HepG2 (cell line): ENCODE measurements around the gene CARD19. TPM values are rescaled to one million over a fixed set of nuclear protein-coding genes. Genes with fewer than 3 reads are reported as not detected.

Experiments
- ATAC-seq: fragments of 200-7000 bp; cut with Tn5 transposase; 3 replicates; pipeline ENCODE4 v1.9.1; 2020; ENCODE audit warnings: mild to moderate bottlenecking, moderate library complexity
- BruUV-seq: library from RNA; stranded (reverse); fragments of 400-500 nt; replicated peaks from 2 replicates; lab custom pipeline; 2021; lab: Mats Ljungman, UMichigan
- CTCF ChIA-PET: fragments of 300-600 bp; formaldehyde crosslinking; extraction: SDS; loops from one replicate; lab custom pipeline; 2021; ENCODE audit warnings: low total read pairs, inconsistent platforms, low intra/inter-chr PET ratio; lab: Yijun Ruan, JAX
- POLR2A ChIA-PET: fragments of 350-600 bp; sonication (Branson Sonifier 250); formaldehyde crosslinking; loops from one replicate; lab custom pipeline; 2020; ENCODE audit warnings: antibody characterized with exemption, inconsistent platforms; lab: Yijun Ruan, JAX
- DNase-seq: peaks from one replicate; pipeline ENCODE4 v3.0.0-alpha.2; 2015; ENCODE audit warnings: low spot score
- FAIRE-seq: peaks from 3 replicates; lab custom pipeline; 2011; peaks lifted over from hg19 to GRCh38; lab: Jason Lieb, UNC
- H2AFZ ChIP-seq: one replicate; pipeline ENCODE4 v1.6.1; 2011; ENCODE audit warnings: low read length, inconsistent platforms
- H3K27ac ChIP-seq: fragments of 300-600 bp; 3 replicates; pipeline ENCODE4 v1.8.0; 2011; ENCODE audit warnings: mixed run types, mild to moderate bottlenecking, mixed read lengths, low read length, inconsistent platforms; ENCODE audit not compliant: insufficient read depth; ENCODE audit errors: extremely low read length
- H3K27me3 ChIP-seq, 2 experiments: fragments of 200-600 bp in 1 of 2; 2 replicates in 1 of 2; 3 replicates in 1 of 2; pipeline versions ENCODE4 v1.6.0 to v1.8.0; 2011; ENCODE audit warnings: low read length in 2 of 2, mild to moderate bottlenecking in 2 of 2, moderate library complexity in 2 of 2, inconsistent platforms in 1 of 2; ENCODE audit not compliant: insufficient read depth in 2 of 2, control insufficient read depth in 1 of 2
- H3K36me3 ChIP-seq, 2 experiments: fragments of 200-600 bp in 1 of 2; replicated peaks in 1 of 2; 2 replicates in 1 of 2; 3 replicates in 1 of 2; pipeline versions ENCODE4 v1.5.1 to v1.8.0; 2011; ENCODE audit warnings: low read length in 2 of 2, inconsistent platforms in 1 of 2; ENCODE audit not compliant: insufficient read depth in 2 of 2, control insufficient read depth in 1 of 2
- H3K4me1 ChIP-seq: 2 replicates; pipeline ENCODE4 v1.5.1; 2012; ENCODE audit warnings: low read length, inconsistent platforms; ENCODE audit not compliant: insufficient read depth
- H3K4me2 ChIP-seq: 2 replicates; pipeline ENCODE4 v1.6.0; 2011; ENCODE audit warnings: low read depth, low read length, inconsistent platforms
- H3K4me3 ChIP-seq, 3 experiments: fragments of 200-600 bp in 1 of 3; sonication (generic), shearing (Covaris generic) in 1 of 3; replicated peaks in 1 of 3; 2 replicates each; pipeline ENCODE4 v1.5.1; 2011 to 2016; ENCODE audit warnings: low read length in 3 of 3, inconsistent platforms in 2 of 3, low read depth in 2 of 3, mild to moderate bottlenecking in 2 of 3, control low read depth in 1 of 3, mixed read lengths in 1 of 3; ENCODE audit not compliant: insufficient read depth in 1 of 3
- H3K79me2 ChIP-seq: one replicate; pipeline ENCODE4 v1.6.1; 2011; ENCODE audit warnings: low read length, inconsistent platforms; ENCODE audit not compliant: insufficient read depth
- H3K9ac ChIP-seq: 2 replicates; pipeline ENCODE4 v1.6.0; 2011; ENCODE audit warnings: mild to moderate bottlenecking, low read depth, low read length, inconsistent platforms; ENCODE audit not compliant: insufficient read depth
- H3K9me3 ChIP-seq: 2 replicates; pipeline ENCODE4 v1.5.1; 2012; ENCODE audit warnings: mild to moderate bottlenecking, low read length
- H4K20me1 ChIP-seq: 2 replicates; pipeline ENCODE4 v1.6.0; 2011; ENCODE audit warnings: inconsistent platforms, mild to moderate bottlenecking, low read length, moderate library complexity; ENCODE audit not compliant: insufficient read depth
- AGO2 ChIP-seq: fragments of 200-400 bp; formaldehyde crosslinking; optimal IDR thresholded peaks from 2 replicates; pipeline ENCODE3; 2017; ENCODE audit warnings: mild to moderate bottlenecking, low read depth, low read length, moderate library complexity
- ASH2L ChIP-seq: fragments of 300-600, 200-600 bp; sonication (generic); IDR thresholded peaks from 2 replicates; pipeline ENCODE4 v1.7.0; 2017; ENCODE audit warnings: low read depth, mild to moderate bottlenecking, moderate library complexity, mixed read lengths, low read length; ENCODE audit not compliant: insufficient read length
- CCAR2 ChIP-seq: fragments of 200-400 bp; formaldehyde crosslinking; optimal IDR thresholded peaks from 2 replicates; pipeline ENCODE3; 2018; ENCODE audit warnings: low read depth, mild to moderate bottlenecking, low read length, moderate library complexity
- HHEX ChIP-seq: IDR thresholded peaks from 2 replicates; pipeline ENCODE4 v1.6.1; 2016; ENCODE audit warnings: control low read depth
- HMGA1 ChIP-seq: sonication (generic); formaldehyde crosslinking; conservative IDR thresholded peaks from 2 replicates; pipeline ENCODE4 v1.4.0; 2020; ENCODE audit warnings: missing genetic modification reagents
- JDP2 ChIP-seq: sonication (generic); formaldehyde crosslinking; IDR thresholded peaks from 2 replicates; pipeline ENCODE4 v1.8.1; 2022; ENCODE audit warnings: missing genetic modification reagents, borderline replicate concordance
- PAWR ChIP-seq: sonication (generic); formaldehyde crosslinking; IDR thresholded peaks from 2 replicates; pipeline ENCODE4 v1.4.0; 2020; ENCODE audit warnings: missing genetic modification reagents, mild to moderate bottlenecking, borderline replicate concordance
- RFXAP ChIP-seq: sonication (generic); formaldehyde crosslinking; IDR thresholded peaks from 2 replicates; pipeline ENCODE4 v1.4.0; 2020; ENCODE audit warnings: missing genetic modification reagents, borderline replicate concordance
- TARDBP ChIP-seq: sonication (generic); formaldehyde crosslinking; IDR thresholded peaks from 2 replicates; pipeline ENCODE4 v1.8.0; 2022; ENCODE audit warnings: mild to moderate bottlenecking, missing genetic modification reagents
- THAP7 ChIP-seq: sonication (generic); formaldehyde crosslinking; IDR thresholded peaks from 2 replicates; pipeline ENCODE4 v1.8.1; 2023; ENCODE audit warnings: mild to moderate bottlenecking, missing genetic modification reagents
- ZBTB14 ChIP-seq: sonication (generic); formaldehyde crosslinking; IDR thresholded peaks from 2 replicates; pipeline ENCODE4 v1.4.0; 2020; ENCODE audit warnings: missing genetic modification reagents
- ZNF230 ChIP-seq: sonication (generic); formaldehyde crosslinking; IDR thresholded peaks from 2 replicates; pipeline ENCODE4 v1.4.0; 2020; ENCODE audit warnings: mild to moderate bottlenecking, missing genetic modification reagents
- ZNF446 ChIP-seq: sonication (generic); formaldehyde crosslinking; IDR thresholded peaks from 2 replicates; pipeline ENCODE4 v1.5.0; 2020; ENCODE audit warnings: mild to moderate bottlenecking, missing genetic modification reagents
- ZNF781 ChIP-seq: sonication (generic); formaldehyde crosslinking; IDR thresholded peaks from 2 replicates; pipeline ENCODE4 v1.5.1; 2020; ENCODE audit warnings: borderline replicate concordance, mild to moderate bottlenecking, missing genetic modification reagents; ENCODE audit errors: not compliant biosample characterization
- WGBS: methylation state at CpG from one replicate; pipeline ENCODE4 v1.1.6; 2017; ENCODE audit warnings: low lambda C conversion rate; 5-methylcytosine and 5-hydroxymethylcytosine counted together
- in situ Hi-C: cut with HindIII; loops from 2 replicates; pipeline ENCODE4 v1.10.0; 2017; ENCODE audit warnings: low pct_unique_long_range_greater_than_20kb; ENCODE audit not compliant: extremely low pct_ligation_motif_present
- intact Hi-C: fragments of 100-400 bp; cut with micrococcal nuclease; formaldehyde crosslinking; loops from one replicate; pipeline ENCODE4 v1.10.0; 2022; ENCODE audit not compliant: unreplicated experiment
- polyA plus RNA-seq, 8 experiments: library from polyadenylated mRNA; depleted of rRNA in 3 of 8; stranded (reverse) in 7 of 8; unstranded in 1 of 8; fragments of >200 nt; fragmentation: Illumina TruSeq in 4 of 8; extraction: Trizol in 4 of 8; gene quantifications; 2 replicates each; pipeline versions ENCODE4 v1.2.1 to v1.2.3, GENCODE V29; 2011 to 2016; ENCODE audit warnings: low read depth in 4 of 8, missing spikeins in 1 of 8, mixed read lengths in 1 of 8; ENCODE audit not compliant: insufficient read depth in 1 of 8
- total RNA-seq, 5 experiments: library from RNA; depleted of rRNA; stranded (reverse); fragments of >200 nt; fragmentation: Illumina TruSeq; extraction: Trizol; gene quantifications; 2 replicates each; pipeline ENCODE4 v1.2.3, GENCODE V29; 2016; ENCODE audit warnings: low read depth in 1 of 5
- TF ChIP-seq, protein P1 (sequence below): sonication (generic); formaldehyde crosslinking; IDR thresholded peaks from 2 replicates; pipeline ENCODE4 v1.4.0; 2020; ENCODE audit warnings: missing genetic modification reagents

The CARD19 gene
- total and polyA plus RNA-seq, 2 of the 13 experiments (the other 11 are each of a cell fraction or from before 2014, with no cell fraction given) = 18.4 to 47.2 TPM

- 35% methylated on average over 9 of the region's 11 CpGs for WGBS
- H3K36me3 ChIP-seq = no peaks in the 10 kb centered on the region
- no peaks in the 10 kb centered on the region for H4K20me1 ChIP-seq
- no TSS peak for BruUV-seq
- no peak overlapping the region for H2AFZ ChIP-seq
- DNase-seq (no peak), ATAC-seq (no peak), FAIRE-seq (no peak)
- no peak overlapping the region for H3K27ac ChIP-seq
- ChIA-PET CTCF (no interaction called here), POLR2A (no interaction called here)
- no peaks in the 10 kb centered on the region for H3K9me3 ChIP-seq
- in situ Hi-C loops (no loop called here), intact Hi-C loops (no loop called here)
- no peak overlapping the region for H3K4me2 ChIP-seq
- no peak overlapping the region for H3K9ac ChIP-seq
- H3K4me1 ChIP-seq = peaks cover 70% of the 10 kb centered on the region
- H3K27me3 ChIP-seq = peaks cover 1 to 5% of the 10 kb centered on the region in 2 experiments; a peak in 2 of 5 replicates
- H3K4me3 ChIP-seq = no peak overlapping the region; a peak in 1 of 6 replicates
- H3K79me2 ChIP-seq = peaks cover 13% of the 10 kb centered on the region
- TF ChIP-seq ZNF446 (CRISPR knock-in tag) (no peak), AGO2 (no peak), ASH2L (no peak), JDP2 (CRISPR knock-in tag) (no peak), RFXAP (CRISPR knock-in tag) (no peak), PAWR (CRISPR knock-in tag) (no peak), ZNF230 (CRISPR knock-in tag) (no peak), ZBTB14 (CRISPR knock-in tag) (no peak), TARDBP (CRISPR knock-in tag) (no peak), HMGA1 (CRISPR knock-in tag) (no peak), CCAR2 (no peak), ZNF781 (no peak), THAP7 (CRISPR knock-in tag) (no peak), HHEX (CRISPR knock-in tag) (no peak)
- TF ChIP-seq, protein P1, sequence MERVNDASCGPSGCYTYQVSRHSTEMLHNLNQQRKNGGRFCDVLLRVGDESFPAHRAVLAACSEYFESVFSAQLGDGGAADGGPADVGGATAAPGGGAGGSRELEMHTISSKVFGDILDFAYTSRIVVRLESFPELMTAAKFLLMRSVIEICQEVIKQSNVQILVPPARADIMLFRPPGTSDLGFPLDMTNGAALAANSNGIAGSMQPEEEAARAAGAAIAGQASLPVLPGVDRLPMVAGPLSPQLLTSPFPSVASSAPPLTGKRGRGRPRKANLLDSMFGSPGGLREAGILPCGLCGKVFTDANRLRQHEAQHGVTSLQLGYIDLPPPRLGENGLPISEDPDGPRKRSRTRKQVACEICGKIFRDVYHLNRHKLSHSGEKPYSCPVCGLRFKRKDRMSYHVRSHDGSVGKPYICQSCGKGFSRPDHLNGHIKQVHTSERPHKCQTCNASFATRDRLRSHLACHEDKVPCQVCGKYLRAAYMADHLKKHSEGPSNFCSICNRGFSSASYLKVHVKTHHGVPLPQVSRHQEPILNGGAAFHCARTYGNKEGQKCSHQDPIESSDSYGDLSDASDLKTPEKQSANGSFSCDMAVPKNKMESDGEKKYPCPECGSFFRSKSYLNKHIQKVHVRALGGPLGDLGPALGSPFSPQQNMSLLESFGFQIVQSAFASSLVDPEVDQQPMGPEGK (CRISPR knock-in tag) = no peak
These were observed 2.7 kb upstream of the CARD19 start for GRCh38 chr9:93093127-93093876.
